A549 (cell line): ENCODE results near the gene OTOR.

Source experiments
- CEBPB ChIP-seq, 2 experiments: fragments of >200 bp in 1 of 2; sonication (Bioruptor Twin) in 1 of 2; formaldehyde crosslinking in 1 of 2; IDR thresholded peaks; 2 replicates each; pipeline ENCODE4 v1.6.1; 2012 to 2016
- CTCF ChIP-seq: fragments of >200 bp; sonication (Bioruptor Twin); formaldehyde crosslinking; IDR thresholded peaks from 3 replicates; pipeline ENCODE4 v1.5.1; 2016
- EP300 ChIP-seq, 2 experiments: fragments of >200 bp; sonication (Bioruptor Twin); formaldehyde crosslinking; IDR thresholded peaks; 2 replicates in 1 of 2; 3 replicates in 1 of 2; pipeline ENCODE4 v1.6.1; 2016 to 2017
- HMGXB4 ChIP-seq: fragments of 250-450 bp; sonication (Bioruptor Pico); IDR thresholded peaks from 2 replicates; pipeline ENCODE4 v1.5.0; 2021; ENCODE audit warnings: mild to moderate bottlenecking, moderate library complexity, borderline replicate concordance
- HOXA7 ChIP-seq: fragments of 250-450 bp; sonication (Bioruptor Pico); IDR thresholded peaks from 2 replicates; pipeline ENCODE4 v1.5.0; 2020; ENCODE audit warnings: mild to moderate bottlenecking, moderate library complexity
- MYC ChIP-seq: IDR thresholded peaks from 2 replicates; pipeline ENCODE4 v1.6.1; 2012; ENCODE audit warnings: mild to moderate bottlenecking, inconsistent platforms, low read length, improper control_type of control experiment, borderline replicate concordance
- NPAS2 ChIP-seq: fragments of 250-450 bp; sonication (Bioruptor Pico); IDR thresholded peaks from 2 replicates; pipeline ENCODE4 v1.8.0; 2022; ENCODE audit warnings: mild to moderate bottlenecking, moderate library complexity, borderline replicate concordance
- POLR2A ChIP-seq: IDR thresholded peaks from 2 replicates; pipeline ENCODE4 v1.6.1; 2012; ENCODE audit warnings: mild to moderate bottlenecking, low read length
- RFX5 ChIP-seq: fragments of 450-650 bp; IDR thresholded peaks from 2 replicates; pipeline ENCODE4 v1.7.1; 2014; ENCODE audit warnings: antibody characterized with exemption, mild to moderate bottlenecking, moderate library complexity
- RNF2 ChIP-seq: fragments of 200-600 bp; sonication (generic); IDR thresholded peaks from 2 replicates; pipeline ENCODE4 v1.6.1; 2016; ENCODE audit warnings: low read depth, mild to moderate bottlenecking, antibody characterized with exemption, moderate library complexity, borderline replicate concordance
- ZSCAN20 ChIP-seq: fragments of 250-450 bp; sonication (Bioruptor Pico); IDR thresholded peaks from 2 replicates; pipeline ENCODE4 v1.8.0; 2022; ENCODE audit warnings: mild to moderate bottlenecking, moderate library complexity

- TF ChIP-seq EP300 (IDR thresholded peaks at IDR 0.05) (no peak), CTCF (no peak), RFX5 (no peak), RNF2 (no peak), HMGXB4 (CRISPR knock-in tag) (no peak), HOXA7 (CRISPR knock-in tag) (no peak), MYC (no peak), POLR2A (no peak), NPAS2 (no peak), CEBPB (IDR thresholded peaks at IDR 0.05) (no peak), ZSCAN20 (CRISPR knock-in tag) (no peak)
Measured at GRCh38 chr20:16703570-16703969, 44.6 kb upstream of the OTOR start.
